Anterior cingulate cortex (tissue), 58 donors: ENCODE results near the gene CTH.
"Not testable (repeated sequence)": the region's sequence is repeated elsewhere in the genome, so short reads cannot be mapped to it uniquely, and the experiment has no call there.

Experiments used
- DNase-seq, 58 donors: peaks; one replicate each; lab custom pipeline; 2025; lab: John Stamatoyannopoulos, UW

CTH gene

DNA sequence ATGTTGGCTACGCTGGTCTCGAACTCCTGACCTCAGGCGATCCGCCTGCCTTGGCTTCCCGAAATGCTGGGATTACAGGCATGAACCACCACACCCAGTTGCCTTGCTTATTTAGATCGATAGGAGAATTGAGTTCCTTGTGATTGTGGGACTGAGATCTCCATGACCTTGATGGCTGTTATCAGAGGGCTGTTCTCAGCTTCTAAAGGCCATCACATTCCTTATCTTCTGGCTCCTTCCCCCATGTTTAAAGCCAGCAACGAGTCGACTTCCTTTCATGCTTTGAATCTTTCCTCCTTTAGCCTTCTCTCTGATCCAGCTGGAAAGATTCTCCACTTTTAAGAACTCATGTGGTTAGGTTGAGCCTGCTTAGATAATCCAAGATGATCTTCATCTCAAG, 38.0 kb downstream of the CTH start:
- no peak for DNase-seq

DNA sequence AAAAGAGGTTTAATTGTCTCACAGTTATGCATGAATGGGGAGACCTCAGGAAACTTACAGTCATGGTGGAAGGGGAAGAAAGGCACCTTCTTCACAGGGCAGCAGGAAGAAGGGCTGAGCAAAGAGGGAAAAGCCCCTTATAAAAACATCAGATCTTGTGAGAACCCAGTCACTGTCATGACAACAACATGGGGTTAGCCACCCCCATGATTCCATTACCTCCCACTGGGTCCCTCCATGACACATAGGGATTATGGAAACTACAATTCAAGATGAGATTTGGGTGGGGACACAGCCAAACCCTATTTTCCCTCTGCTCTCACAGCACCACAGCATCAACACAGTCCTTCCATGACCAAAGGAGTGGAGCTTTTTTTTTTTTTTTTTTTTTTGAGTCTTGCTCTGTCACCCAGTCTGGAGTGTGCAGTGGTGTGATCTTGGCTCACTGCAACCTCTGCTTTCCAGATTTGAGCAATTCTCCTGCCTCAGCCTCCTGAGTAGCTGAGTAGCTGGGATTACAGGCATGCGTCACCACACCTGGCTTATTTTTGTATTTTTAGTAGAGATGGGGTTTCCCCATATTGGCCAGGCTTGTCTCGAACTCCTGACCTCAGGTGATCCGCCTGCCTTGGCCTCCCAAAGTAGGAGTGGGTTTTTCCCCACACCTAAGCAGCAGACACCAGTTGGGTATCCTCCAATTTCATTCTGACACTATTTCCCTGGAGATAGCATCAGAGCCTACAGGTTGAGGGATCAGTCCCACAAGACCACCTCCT, 41.3 kb downstream of the CTH start:
- DNase-seq, result not testable (repeated sequence)

DNA sequence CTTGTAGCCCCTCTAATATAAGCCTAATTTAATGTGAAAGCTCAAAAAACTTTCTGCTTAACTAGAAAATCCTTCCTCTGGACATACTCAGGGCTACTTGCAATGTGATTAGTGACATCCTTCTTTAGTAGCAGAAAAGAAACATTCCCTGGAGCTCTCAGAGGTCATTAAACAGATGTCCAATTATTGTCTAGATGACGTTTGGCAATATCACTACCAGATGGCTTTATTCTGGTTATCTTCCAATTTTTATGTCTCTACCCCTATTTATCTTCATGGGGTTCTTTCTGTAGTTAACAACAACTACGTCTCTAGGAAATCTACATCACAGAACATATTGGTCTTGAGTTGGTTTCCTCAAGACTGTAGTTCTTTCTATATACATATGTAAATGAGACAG, 44.2 kb downstream of the CTH start:
- DNase-seq, result no peak

DNA sequence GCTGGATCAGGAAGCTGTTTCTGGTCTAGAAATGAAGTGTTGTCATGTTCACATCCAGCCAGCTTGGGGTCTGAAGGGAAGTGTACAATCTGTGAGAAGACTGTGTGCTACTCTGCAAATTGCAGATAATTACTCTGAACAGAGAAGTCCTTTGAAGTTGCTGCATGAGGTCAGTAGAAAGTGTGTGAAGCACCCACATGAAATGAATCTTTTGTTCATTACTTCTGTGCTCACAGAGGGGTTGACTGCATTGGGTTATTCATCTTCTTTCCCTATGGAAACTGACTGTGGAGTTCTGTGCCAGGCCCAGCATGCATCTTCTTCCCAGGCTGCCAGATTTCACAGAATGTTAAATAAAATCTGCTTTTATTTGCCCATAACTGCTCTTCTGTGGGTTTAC, 47.1 kb downstream of the CTH start:
- DNase-seq, result peak in 25 of 58 donors; percentile 3 to 82 (median 22)

DNA sequence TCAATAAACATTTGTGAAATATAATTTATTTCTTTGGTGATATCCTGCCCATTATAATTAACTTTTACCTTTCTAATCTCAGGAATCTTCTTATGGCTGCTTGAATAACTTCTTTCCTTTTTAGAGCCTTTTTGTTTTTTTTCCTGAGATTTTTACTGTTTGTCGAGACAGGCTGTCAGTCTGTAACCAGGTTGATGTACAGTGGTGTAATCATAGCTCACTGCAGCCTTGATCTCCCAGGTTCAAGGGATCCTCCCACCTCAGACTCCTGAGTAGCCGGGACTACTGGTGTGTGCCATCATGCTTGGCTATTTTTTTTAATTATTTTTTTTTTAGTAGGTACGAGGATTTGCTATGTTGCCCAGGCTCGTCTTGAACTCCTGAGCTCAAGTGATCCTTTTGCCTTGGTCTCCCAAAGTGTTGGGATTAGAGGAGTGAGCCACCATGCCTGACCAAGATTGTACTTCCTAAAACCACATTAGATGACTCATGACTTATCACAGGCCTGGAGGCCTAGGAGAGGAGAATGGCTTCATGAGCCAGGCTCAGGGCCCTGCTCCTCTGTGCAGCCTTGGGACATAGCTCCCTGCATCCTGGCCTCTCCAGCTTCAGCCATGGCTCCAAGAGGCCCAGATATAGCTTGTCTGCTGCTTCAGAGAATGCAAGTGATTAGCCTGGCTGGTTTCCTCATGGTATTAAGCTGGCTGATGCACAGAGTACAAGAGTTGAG, 48.6 kb downstream of the CTH start:
- no peak for DNase-seq

DNA sequence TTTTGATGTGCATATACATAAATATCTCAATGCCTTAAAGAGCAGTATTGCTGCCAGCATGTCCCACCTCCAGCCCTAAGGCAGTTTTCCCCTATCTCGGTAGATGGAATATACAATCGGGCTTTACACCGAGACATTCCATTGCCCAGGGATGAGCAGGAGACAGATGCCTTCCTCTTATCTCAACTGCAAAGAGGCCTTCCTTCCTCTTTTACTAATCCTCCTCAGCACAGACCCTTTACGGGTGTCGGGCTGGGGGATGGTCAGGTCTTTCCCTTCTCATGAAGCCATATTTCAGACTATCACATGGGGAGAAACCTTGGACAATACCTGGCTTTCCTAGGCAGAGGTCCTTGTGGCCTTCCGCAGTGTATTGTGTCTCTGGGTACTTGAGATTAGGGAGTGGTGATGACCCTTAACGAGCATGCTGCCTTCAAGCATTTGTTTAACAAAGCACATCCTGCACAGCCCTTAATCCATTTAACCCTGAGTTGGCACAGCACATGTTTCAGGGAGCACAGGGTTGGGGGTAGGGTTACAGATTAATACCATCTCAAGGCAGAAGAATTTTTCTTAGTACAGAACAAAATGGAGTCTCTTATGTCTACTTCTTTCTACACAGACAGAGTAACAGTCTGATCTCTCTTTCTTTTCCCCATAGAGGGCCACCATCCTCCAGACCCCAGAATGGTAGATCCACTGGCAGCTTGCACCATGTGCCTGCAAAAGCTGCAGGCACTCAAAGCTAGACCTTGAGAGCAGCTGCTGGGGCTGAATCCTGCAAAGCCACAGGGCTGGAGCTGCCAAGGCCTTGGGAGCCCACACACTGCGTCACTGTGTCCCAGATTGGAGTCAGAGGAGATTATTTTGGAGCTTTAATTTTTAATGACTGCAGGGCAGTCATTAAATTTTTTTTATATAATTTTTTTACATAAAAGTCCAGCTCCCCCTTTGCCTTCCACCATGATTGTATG, 50.0 kb downstream of the CTH start:
- not testable (repeated sequence) for DNase-seq

DNA sequence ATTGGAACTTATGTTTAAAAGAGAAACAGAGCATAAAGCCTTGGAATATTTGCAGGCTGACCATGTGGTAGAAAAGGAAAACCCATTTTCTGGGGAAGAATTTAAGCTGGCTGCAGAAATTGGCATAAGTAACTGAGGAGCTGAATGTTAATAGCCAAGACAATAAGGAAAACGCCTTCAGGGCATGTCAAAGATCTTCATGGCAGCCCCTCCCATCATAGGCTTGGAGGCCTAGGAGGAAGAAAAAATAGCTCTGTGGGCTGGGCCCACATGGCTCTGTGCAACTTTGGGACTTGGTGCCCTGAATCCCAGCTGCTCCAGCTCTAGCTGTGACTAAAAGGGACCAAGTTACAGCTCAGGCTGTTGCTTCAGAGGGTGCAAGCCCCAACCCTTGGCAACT, 51.5 kb downstream of the CTH start:
- DNase-seq, result no peak

DNA sequence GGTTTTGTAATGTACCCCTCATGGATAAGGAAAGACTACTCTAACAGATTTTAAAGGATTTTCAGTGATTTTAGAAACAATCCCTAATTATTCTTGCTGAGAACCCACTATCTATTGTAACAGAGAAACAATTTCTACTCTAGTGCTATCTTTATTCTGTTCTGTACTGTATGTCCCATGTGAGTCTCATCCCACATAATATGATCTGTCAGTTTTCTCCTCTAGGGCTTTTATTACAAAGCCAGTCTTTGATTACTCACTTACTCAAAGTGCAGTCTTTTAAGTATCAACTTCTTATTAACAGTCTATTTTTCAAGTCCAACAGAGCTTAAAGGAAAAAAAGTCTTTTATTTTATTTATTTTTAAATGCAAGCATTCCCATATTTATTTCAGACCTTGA, 54.8 kb downstream of the CTH start:
- DNase-seq, result no peak

DNA sequence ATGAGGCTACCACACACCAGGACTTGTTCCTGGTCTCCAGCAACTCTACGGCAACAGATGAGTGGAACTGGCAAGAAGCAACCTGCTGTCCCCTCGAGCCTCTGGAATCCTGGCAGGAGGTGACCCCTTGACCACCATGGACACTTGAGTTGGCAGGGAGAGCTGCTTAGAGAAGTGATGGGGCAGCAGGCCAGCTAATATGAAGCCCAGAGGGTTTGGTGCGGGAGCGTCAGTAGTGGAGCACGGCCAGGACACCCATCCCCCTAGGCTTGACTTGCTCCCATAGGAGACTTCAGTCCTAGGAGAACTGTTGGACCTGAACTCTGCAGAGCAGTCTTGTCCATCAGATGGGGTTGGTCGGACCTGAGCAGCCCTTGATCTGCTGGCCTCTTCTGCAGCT, 56.5 kb downstream of the CTH start:
- no peak for DNase-seq

DNA sequence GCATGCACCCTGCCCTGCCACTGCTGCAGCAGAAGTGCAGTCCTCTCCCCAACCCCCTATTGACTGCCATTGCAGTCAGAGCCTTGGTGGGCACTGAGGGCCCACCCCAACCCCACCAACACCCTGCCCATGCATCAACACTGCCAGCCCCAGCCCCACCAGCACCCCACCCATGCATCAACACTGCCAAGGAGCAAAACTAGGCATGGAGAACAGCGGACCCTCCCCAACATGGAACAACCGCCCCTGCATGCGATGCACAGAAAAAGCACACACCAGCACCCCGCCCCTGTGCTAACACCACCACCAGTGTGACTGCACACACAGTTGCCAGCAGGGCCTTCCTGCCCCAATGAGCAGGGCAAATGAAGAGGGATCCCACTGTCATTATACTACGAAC, 57.1 kb downstream of the CTH start:
- no peak for DNase-seq

DNA sequence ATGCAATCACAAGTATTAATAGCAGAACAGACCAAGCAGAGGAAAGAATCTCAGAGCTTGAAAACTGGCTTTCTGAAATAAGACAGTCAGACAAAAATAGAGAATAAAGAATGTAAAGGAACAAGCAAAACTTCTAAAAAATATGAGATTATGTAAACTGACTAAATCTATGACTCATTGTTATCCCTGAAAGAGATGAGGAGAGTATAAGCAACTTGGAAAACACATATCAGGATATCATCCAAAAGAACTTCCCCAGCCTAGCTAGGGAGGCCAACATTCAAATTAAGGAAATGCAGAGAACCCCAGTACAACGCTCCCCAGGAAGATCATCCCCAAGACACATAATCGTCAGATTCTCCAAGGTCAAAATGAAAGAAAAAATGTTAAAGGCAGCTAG, 58.1 kb downstream of the CTH start:
- not testable (repeated sequence) for DNase-seq

DNA sequence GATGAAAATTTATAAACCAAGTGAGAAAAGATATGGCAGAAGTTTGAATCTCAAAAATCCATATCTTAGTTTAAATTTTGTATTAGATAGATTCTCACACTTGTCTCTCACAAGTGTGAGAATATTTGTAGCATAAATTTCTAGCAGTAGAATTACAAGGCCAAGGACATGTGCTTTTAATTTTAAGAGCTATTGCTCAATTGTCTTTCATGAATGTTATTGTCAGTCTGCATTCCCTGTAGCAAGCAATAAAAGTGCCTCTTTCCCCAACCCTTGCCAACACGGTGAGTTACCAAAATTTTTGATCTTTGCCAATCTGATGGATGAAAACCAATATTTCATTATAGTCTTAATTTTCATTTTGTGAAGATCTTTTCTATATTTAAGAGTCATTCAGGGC, 64.0 kb downstream of the CTH start:
- DNase-seq, result no peak

DNA sequence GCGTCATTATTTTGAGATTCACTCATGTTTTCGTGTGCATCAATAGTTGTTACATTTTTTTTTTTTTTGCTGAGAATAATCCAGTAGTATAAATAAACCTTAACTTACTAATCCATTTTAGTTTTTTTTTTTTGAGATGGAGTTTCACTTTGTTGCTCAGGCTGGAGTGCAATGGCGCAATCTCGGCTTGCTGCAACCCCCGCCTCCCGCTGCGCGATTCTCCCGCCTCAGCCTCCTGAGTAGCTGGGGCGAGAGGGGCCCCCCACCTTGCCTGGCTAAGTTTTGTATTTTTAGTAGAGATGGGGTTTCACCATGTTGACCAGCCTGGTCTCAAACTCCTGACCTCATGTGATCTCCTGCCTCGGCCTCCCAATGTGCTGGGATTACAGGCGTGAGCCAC, 66.0 kb downstream of the CTH start:
- no peak for DNase-seq

DNA sequence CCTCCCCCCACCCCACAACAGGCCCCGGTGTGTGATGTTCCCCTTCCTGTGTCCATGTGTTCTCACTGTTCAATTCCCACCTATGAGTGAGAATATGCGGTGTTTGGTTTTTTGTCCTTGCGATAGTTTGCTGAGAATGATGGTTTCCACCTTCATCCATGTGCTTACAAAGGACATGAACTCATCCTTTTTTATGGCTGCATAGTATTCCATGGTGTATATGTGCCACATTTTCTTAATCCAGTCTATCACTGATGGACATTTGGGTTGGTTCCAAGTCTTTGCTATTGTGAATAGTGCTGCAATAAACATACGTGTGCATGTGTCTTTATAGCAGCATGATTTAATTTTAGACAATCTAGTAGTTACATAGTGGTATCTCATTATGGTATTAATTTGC, 66.8 kb downstream of the CTH start:
- not testable (repeated sequence) for DNase-seq

DNA sequence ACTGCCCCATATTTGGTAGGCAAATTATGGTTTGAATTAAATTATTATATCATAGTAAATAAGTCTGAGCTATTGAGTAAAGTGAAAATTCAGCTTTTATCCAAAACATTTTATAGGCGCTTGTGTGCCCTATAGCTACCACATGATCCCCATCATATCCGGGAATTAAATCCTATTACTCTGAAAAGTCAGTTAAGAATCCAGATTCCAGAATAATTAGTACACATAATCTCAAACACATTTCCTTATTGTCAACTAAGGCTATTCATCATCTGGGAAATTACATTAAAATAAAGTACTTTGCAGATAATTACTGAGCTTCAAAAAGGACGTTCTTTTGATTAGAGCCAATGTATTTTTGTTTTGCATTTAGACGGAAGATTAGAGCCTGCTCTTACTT, 72.3 kb downstream of the CTH start:
- DNase-seq, result no peak

DNA sequence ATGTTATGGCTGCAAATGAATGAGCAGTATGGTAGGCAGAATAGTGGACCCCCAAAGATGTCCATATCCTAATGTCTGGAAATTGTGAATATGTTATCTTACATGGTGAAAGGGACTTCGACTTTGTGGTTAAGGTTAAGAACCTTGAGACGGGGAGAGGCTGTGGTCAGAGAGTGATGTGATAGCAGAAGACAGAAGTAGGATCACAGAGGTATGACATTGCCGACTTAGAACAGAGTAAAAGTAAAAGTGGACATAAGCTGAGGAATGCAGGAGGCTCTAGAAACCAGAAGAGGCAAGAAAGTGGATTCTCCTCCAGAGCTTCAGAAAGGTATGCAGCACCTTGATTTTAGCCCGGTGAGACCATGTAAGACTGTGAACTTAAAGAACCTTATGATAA, 74.6 kb downstream of the CTH start:
- DNase-seq, result no peak

DNA sequence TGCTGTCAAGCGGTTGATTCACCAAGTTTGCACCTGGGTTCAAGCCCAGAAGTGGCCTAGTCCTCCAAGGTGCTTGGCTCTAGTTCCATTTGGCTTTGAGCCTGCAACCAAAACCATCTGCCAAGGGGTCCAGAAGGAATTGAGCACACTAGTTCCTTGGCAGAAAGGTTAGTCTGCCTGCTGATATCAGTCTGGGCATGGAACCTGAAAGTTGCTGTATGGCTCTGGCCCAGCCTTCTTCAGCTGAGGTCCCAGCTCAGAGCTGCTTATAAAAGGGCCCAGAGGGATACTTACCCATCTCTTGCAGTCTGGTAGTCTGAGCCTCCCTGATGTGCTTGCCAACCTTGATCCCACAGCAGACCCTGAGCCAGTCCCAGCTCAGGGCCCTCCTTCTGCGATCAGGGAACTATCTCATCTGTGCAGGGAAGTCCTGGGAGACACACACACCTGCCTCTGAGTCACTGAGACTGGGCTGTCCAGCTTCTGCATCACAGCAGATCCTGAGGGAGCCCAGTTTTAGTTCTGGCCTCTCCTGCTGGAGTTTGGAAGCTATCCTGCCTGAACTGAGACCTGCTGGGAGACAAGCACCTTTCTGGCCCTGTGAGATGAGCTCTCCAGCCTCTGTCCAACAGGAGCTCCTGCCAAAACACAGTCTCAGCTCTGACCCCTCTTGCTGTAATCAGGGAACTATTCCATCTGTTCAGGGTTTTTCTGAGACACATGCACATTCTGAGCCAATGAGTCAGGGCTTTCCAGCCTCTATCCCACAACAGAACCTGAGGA, 75.8 kb downstream of the CTH start:
- no peak for DNase-seq

DNA sequence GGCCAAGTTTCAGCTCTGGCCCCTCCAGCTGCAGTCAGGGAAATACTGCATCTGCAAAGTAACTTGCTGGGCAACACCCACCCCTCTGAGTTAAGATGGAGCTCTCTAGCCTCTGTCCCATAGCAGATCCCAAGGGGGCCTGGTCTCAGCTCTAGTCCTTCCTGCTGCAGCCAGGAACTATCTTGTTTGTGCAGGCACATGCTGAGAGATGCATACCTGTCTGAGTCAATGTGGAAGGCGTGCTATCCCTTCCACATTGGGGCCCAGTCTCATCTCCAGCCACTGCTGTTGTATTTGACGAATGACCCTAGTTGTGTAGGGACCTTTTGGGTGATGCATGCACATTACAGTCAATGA, 76.4 kb downstream of the CTH start:
- no peak for DNase-seq

DNA sequence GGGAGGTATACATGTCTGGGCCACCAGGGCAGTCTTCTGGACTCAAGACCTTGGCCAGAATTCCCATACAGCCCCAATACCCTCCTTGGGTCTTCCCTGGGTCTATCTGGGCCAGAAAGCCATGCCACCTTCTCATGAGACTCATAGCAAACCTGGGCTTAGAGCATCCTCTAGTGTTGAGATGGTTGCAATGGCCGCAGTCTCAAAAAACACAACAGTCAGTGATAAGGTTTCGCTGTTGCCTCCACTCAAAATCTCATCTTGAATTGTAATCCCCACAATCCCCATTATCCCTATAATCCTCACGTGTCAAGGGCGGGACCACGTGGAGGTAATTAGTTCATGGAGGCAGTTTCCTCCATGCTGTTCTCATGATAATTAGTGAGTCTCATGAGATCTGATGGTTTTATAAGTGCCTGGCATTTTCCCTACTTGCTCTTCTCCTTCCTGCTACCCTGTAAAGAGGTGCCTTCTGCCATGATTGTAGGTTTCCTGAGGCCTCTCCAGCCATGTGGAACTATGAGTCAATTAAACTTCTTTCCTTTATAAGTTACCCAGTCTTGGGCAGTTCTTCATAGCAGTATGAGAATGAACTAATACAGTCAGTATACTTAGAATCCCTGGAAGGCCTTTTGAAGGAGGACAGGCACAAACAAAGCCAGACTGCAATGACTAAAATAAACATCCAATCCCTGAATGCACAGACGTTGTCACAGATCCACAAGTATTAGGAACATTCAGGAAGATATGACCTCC, 77.0 kb downstream of the CTH start:
- DNase-seq, result peak in 14 of 58 donors; percentile 0 to 23 (median 8)
